GM12878 (cell line): ENCODE measurements around the gene SCYGR6. TPM values are rescaled to one million over a fixed set of nuclear protein-coding genes. Genes with fewer than 3 reads are reported as not detected.

Source experiments
- ATAC-seq: fragments of 200-7000 bp; cut with Tn5 transposase; 3 replicates; pipeline ENCODE4 v1.9.1; 2020; ENCODE audit warnings: mild to moderate bottlenecking, moderate library complexity
- BruUV-seq: library from RNA; stranded (reverse); fragments of 400-500 nt; replicated peaks from 2 replicates; lab custom pipeline; 2021; lab: Mats Ljungman, UMichigan
- CTCF ChIA-PET: fragments of 300-600 bp; sonication (Branson Sonifier 250); formaldehyde crosslinking; extraction: SDS; loops from one replicate; lab custom pipeline; 2021; ENCODE audit warnings: inconsistent platforms; lab: Yijun Ruan, JAX
- POLR2A ChIA-PET: fragments of 350-600 bp; formaldehyde crosslinking; extraction: SDS; loops from one replicate; lab custom pipeline; 2021; ENCODE audit warnings: inconsistent platforms; lab: Charles Lee
- RAD21 ChIA-PET: fragments of 300-600 bp; sonication (Branson Sonifier 250); formaldehyde crosslinking; loops from one replicate; lab custom pipeline; 2023; ENCODE audit warnings: antibody characterized with exemption; ENCODE audit not compliant: unreplicated experiment; lab: Charles Lee
- SMC1A ChIA-PET: fragments of 300-600 bp; sonication (Branson Sonifier 250); formaldehyde crosslinking; loops from one replicate; lab custom pipeline; 2023; ENCODE audit not compliant: unreplicated experiment, uncharacterized antibody; lab: Charles Lee
- DNase-seq: peaks from one replicate; pipeline ENCODE4 v3.0.0-alpha.2; 2011; ENCODE audit warnings: low read depth, low spot score
- FAIRE-seq: peaks from 3 replicates; lab custom pipeline; 2011; peaks lifted over from hg19 to GRCh38; lab: Jason Lieb, UNC
- H2AFZ ChIP-seq: 2 replicates; pipeline ENCODE4 v1.6.0; 2011; ENCODE audit warnings: low read depth, low read length, control low read depth; ENCODE audit not compliant: control insufficient read depth
- H3K27ac ChIP-seq: 2 replicates; pipeline ENCODE4 v1.5.1; 2011; ENCODE audit warnings: control low read depth; ENCODE audit not compliant: control insufficient read depth, insufficient read depth
- H3K27me3 ChIP-seq, 2 experiments: replicated peaks in 1 of 2; 2 replicates each; pipeline versions ENCODE4 v1.6.0 to v1.6.1; 2011; ENCODE audit warnings: low read length in 1 of 2; ENCODE audit not compliant: control insufficient read depth in 2 of 2, insufficient read depth in 2 of 2
- H3K36me3 ChIP-seq, 2 experiments: 2 replicates each; pipeline ENCODE4 v1.5.1; 2011; ENCODE audit warnings: low read length in 1 of 2; ENCODE audit not compliant: control insufficient read depth in 2 of 2, insufficient read depth in 2 of 2
- H3K4me1 ChIP-seq: 2 replicates; pipeline ENCODE4 v1.6.1; 2011; ENCODE audit warnings: mild to moderate bottlenecking, low read length, moderate library complexity, mixed read lengths; ENCODE audit not compliant: control insufficient read depth, insufficient read depth
- H3K4me2 ChIP-seq: 2 replicates; pipeline ENCODE4 v1.6.0; 2011; ENCODE audit warnings: control low read depth; ENCODE audit not compliant: control insufficient read depth, insufficient read depth
- H3K4me3 ChIP-seq: fragments of 200-600 bp; sonication (generic); 2 replicates; pipeline ENCODE4 v1.5.1; 2016
- H3K79me2 ChIP-seq: 2 replicates; pipeline ENCODE4 v1.6.0; 2011; ENCODE audit warnings: low read length; ENCODE audit not compliant: control insufficient read depth, insufficient read depth
- H3K9ac ChIP-seq: 2 replicates; pipeline ENCODE4 v1.8.0; 2011; ENCODE audit warnings: low read length, control low read depth, mixed read lengths; ENCODE audit not compliant: control insufficient read depth, insufficient read depth
- H3K9me3 ChIP-seq: replicated peaks from 3 replicates; pipeline ENCODE4 v1.5.1; 2011; ENCODE audit warnings: mild to moderate bottlenecking, low read length; ENCODE audit not compliant: control insufficient read depth, insufficient read depth
- H4K20me1 ChIP-seq: 2 replicates; pipeline ENCODE4 v1.6.0; 2011; ENCODE audit not compliant: control insufficient read depth, insufficient read depth
- ATF7 ChIP-seq: fragments of 450-650 bp; IDR thresholded peaks from 2 replicates; pipeline ENCODE4 v1.6.1; 2016; ENCODE audit warnings: low read depth, mild to moderate bottlenecking
- CBX3 ChIP-seq: fragments of 200-600 bp; sonication (generic); IDR thresholded peaks from 2 replicates; pipeline ENCODE4 v1.6.1; 2016; ENCODE audit warnings: low read depth, borderline replicate concordance
- E2F8 ChIP-seq: fragments of 450-650 bp; IDR thresholded peaks from 2 replicates; pipeline ENCODE4 v1.6.1; 2018; ENCODE audit warnings: mild to moderate bottlenecking, low read depth, moderate library complexity; ENCODE audit not compliant: partially characterized antibody
- EED ChIP-seq: sonication (generic); IDR thresholded peaks from 2 replicates; pipeline ENCODE4 v1.6.1; 2016; ENCODE audit warnings: antibody characterized with exemption, low read depth
- IRF3 ChIP-seq: fragments of 450-650 bp; IDR thresholded peaks from 2 replicates; pipeline ENCODE4 v1.6.1; 2014; ENCODE audit warnings: mild to moderate bottlenecking
- SIN3A ChIP-seq: IDR thresholded peaks from 2 replicates; pipeline ENCODE4 v1.6.1; 2012; ENCODE audit warnings: low read depth, low read length, improper control_type of control experiment
- SRF ChIP-seq, 2 experiments: IDR thresholded peaks; 2 replicates each; pipeline ENCODE4 v1.6.1; 2011; ENCODE audit warnings: low read depth in 2 of 2, low read length in 2 of 2, mild to moderate bottlenecking in 1 of 2, moderate library complexity in 1 of 2
- YBX1 ChIP-seq: fragments of 450-650 bp; IDR thresholded peaks from 2 replicates; pipeline ENCODE4 v1.6.1; 2016; ENCODE audit warnings: antibody characterized with exemption
- ZBED1 ChIP-seq: IDR thresholded peaks from 2 replicates; pipeline ENCODE4 v1.6.1; 2016; ENCODE audit warnings: borderline replicate concordance
- ZNF207 ChIP-seq: fragments of 450-650 bp; IDR thresholded peaks from 2 replicates; pipeline ENCODE4 v1.6.1; 2014; ENCODE audit warnings: antibody characterized with exemption, mild to moderate bottlenecking, borderline replicate concordance
- ZNF24 ChIP-seq: fragments of 450-650 bp; IDR thresholded peaks from 2 replicates; pipeline ENCODE4 v1.6.1; 2017; ENCODE audit warnings: antibody characterized with exemption, mild to moderate bottlenecking
- WGBS: methylation state at CpG from one replicate; pipeline ENCODE4 v1.1.6; 2016; ENCODE audit warnings: low lambda C conversion rate; ENCODE audit not compliant: insufficient replicate concordance, insufficient coverage; ENCODE audit errors: missing lambda C conversion rate; 5-methylcytosine and 5-hydroxymethylcytosine counted together
- in situ Hi-C: fragments of 300-500 bp; cut with MboI; formaldehyde crosslinking; loops from 9 replicates; pipeline ENCODE4 v1.14.3; 2018; ENCODE audit warnings: mixed read lengths
- intact Hi-C: fragments of 100-400 bp; cut with micrococcal nuclease; formaldehyde crosslinking; loops from one replicate; pipeline ENCODE4 v1.14.2; 2022; ENCODE audit not compliant: unreplicated experiment
- polyA plus RNA-seq, 11 experiments: library from polyadenylated mRNA; depleted of rRNA in 4 of 11; unstranded in 6 of 11; stranded (reverse) in 5 of 11; fragments of >200 nt; fragmentation: Nextera tagmentation in 4 of 11; fragmentation: Illumina TruSeq in 1 of 11; extraction: Ambion mirVana in 4 of 11; extraction: Trizol in 1 of 11; gene quantifications; 1 replicate in 1 of 11; 2 replicates in 10 of 11; pipeline versions ENCODE4 v1.2.1 to v1.2.3, GENCODE V29; 2011 to 2016; ENCODE audit warnings: inconsistent platforms in 2 of 11, missing spikeins in 2 of 11, low read depth in 1 of 11
- total RNA-seq, 4 experiments: library from RNA; depleted of rRNA in 3 of 4; stranded (reverse); fragments of >200 nt in 3 of 4; fragmentation: Illumina TruSeq in 1 of 4; extraction: Trizol in 1 of 4; gene quantifications; 2 replicates each; pipeline versions ENCODE4 v1.2.1 to v1.2.3, GENCODE V29; 2013 to 2021

SCYGR6 gene
- total and polyA plus RNA-seq, 10 of the 15 experiments (the other 5 are each of a cell fraction or from before 2014, with no cell fraction given) = not detected

GRCh38 chr2:227717687-227718567 lies 6.6 kb downstream of the SCYGR6 start, which contains the start of gene SLC19A3:
TSS of gene SLC19A3 (minus strand) at chr2:227718028. CDS start at chr2:227702318, 15,710 bp downstream.
- Histone ChIP-seq H3K4me1 (no peaks in the 10 kb centered on the region), H3K79me2 (no peaks in the 10 kb centered on the region), H3K36me3 (no peaks in the 10 kb centered on the region), H3K9me3 (no peaks in the 10 kb centered on the region), H2AFZ (no peak within 1 kb of the TSS), H3K9ac (no peak within 1 kb of the TSS), H3K27ac (no peak within 1 kb of the TSS), H4K20me1 (no peaks in the 10 kb centered on the region), H3K27me3 (no peaks in the 10 kb centered on the region), H3K4me2 (no peak within 1 kb of the TSS), H3K4me3 (no peak within 1 kb of the TSS)
- SMC1A ChIA-PET = interaction anchor here (1.4 kb wide), 1 partner anchor 48 kb away, joined by 3 read pairs; no protein-coding TSS in a partner anchor
- no peak for ATAC-seq
- FAIRE-seq = no peak
- 44% methylated on average over 35 of the region's 35 CpGs for WGBS
- CTCF ChIA-PET = no interaction called here
- RAD21 ChIA-PET = no interaction called here
- POLR2A ChIA-PET = no interaction called here
- BruUV-seq = no TSS peak
- TF ChIP-seq CBX3 (no peak), IRF3 (no peak), E2F8 (no peak), ZNF24 (no peak), SIN3A (no peak), ZNF207 (no peak), SRF (IDR thresholded peaks at IDR 0.05; ENCODE audit: low read depth in 2 of 2, low read length in 2 of 2) (no peak), EED (no peak), YBX1 (no peak), ATF7 (no peak), ZBED1 (no peak)
- in situ Hi-C loops = no loop called here
- intact Hi-C loops = no loop called here
- DNase-seq = no peak
